ENCODE measurements around the gene PCSK4. TPM values are rescaled to one million over a fixed set of nuclear protein-coding genes. Genes with fewer than 3 reads are reported as not detected.
A peak's percentile ranks its signal among the peaks of the same experiment; 100 is the strongest.
"Not testable (repeated sequence)": the region's sequence is repeated elsewhere in the genome, so short reads cannot be mapped to it uniquely, and the experiment has no call there.

PCSK4 gene
- total RNA-seq, 1 donor: 1.4 TPM

- Histone ChIP-seq H3K27ac (ENCODE audit: low read depth, low read length) (no peak overlapping the region), H2AFZ (ENCODE audit: low read length) (no peak overlapping the region), H3K4me3 (ENCODE audit: insufficient read depth, low read length) (no peak overlapping the region), H3K4me2 (ENCODE audit: insufficient read depth, low read length) (no peak overlapping the region), H3K4me1 (ENCODE audit: insufficient read depth, low read length) (no peaks in the 10 kb centered on the region), H3K36me3 (ENCODE audit: insufficient read depth, low read length) (no peaks in the 10 kb centered on the region), H3K79me2 (ENCODE audit: insufficient read depth, low read length) (no peaks in the 10 kb centered on the region), H4K20me1 (ENCODE audit: insufficient read depth, low read length) (no peaks in the 10 kb centered on the region), H3K27me3 (ENCODE audit: insufficient read depth, low read length) (peaks cover 24% of the 10 kb centered on the region), H3K9me3 (ENCODE audit: low read depth, low read length) (no peaks in the 10 kb centered on the region)
- peak; percentile 66 for DNase-seq (ENCODE audit: insufficient read length, low spot score, missing footprints)
- TF ChIP-seq CTCF (IDR thresholded peaks at IDR 0.05; ENCODE audit: extremely low read depth, low read depth, low read length): no peak
Measured at GRCh38 chr19:1520203-1520780, 30.1 kb upstream of the PCSK4 start.

- H3K79me2 ChIP-seq (ENCODE audit: insufficient read depth, low read length); H3K27ac ChIP-seq (ENCODE audit: low read depth, low read length); H2AFZ ChIP-seq (ENCODE audit: low read length); H4K20me1 ChIP-seq (ENCODE audit: insufficient read depth, low read length); H3K9me3 ChIP-seq (ENCODE audit: low read depth, low read length); H3K4me1 ChIP-seq (ENCODE audit: insufficient read depth, low read length); H3K36me3 ChIP-seq (ENCODE audit: insufficient read depth, low read length); H3K4me3 ChIP-seq (ENCODE audit: insufficient read depth, low read length); H3K4me2 ChIP-seq (ENCODE audit: insufficient read depth, low read length): not testable (repeated sequence)
- peak; percentile 66 for DNase-seq (ENCODE audit: insufficient read length, low spot score, missing footprints)
- peaks cover 19% of the 10 kb centered on the region for H3K27me3 ChIP-seq (ENCODE audit: insufficient read depth, low read length)
Measured at GRCh38 chr19:1519802-1520201, 29.7 kb upstream of the PCSK4 start.

- Histone ChIP-seq H2AFZ (ENCODE audit: low read length) (no peak overlapping the region), H3K27me3 (ENCODE audit: insufficient read depth, low read length) (peaks cover 11% of the 10 kb centered on the region), H3K27ac (ENCODE audit: low read depth, low read length) (no peak overlapping the region), H3K4me3 (ENCODE audit: insufficient read depth, low read length) (no peak overlapping the region), H3K4me2 (ENCODE audit: insufficient read depth, low read length) (no peak overlapping the region), H3K79me2 (ENCODE audit: insufficient read depth, low read length) (no peaks in the 10 kb centered on the region), H4K20me1 (ENCODE audit: insufficient read depth, low read length) (no peaks in the 10 kb centered on the region), H3K4me1 (ENCODE audit: insufficient read depth, low read length) (no peaks in the 10 kb centered on the region), H3K36me3 (ENCODE audit: insufficient read depth, low read length) (no peaks in the 10 kb centered on the region), H3K9me3 (ENCODE audit: low read depth, low read length) (no peaks in the 10 kb centered on the region)
- no peak for TF ChIP-seq CTCF (IDR thresholded peaks at IDR 0.05; ENCODE audit: extremely low read depth, low read depth, low read length)
- peak; percentile 48 for DNase-seq (ENCODE audit: insufficient read length, low spot score, missing footprints)
Measured at GRCh38 chr19:1518471-1518870, 28.3 kb upstream of the PCSK4 start.

- Histone ChIP-seq H3K9me3 (ENCODE audit: low read depth, low read length) (no peaks in the 10 kb centered on the region), H3K4me3 (ENCODE audit: insufficient read depth, low read length) (no peak overlapping the region), H3K27ac (ENCODE audit: low read depth, low read length) (no peak overlapping the region), H3K36me3 (ENCODE audit: insufficient read depth, low read length) (no peaks in the 10 kb centered on the region), H3K27me3 (ENCODE audit: insufficient read depth, low read length) (peaks cover 13% of the 10 kb centered on the region), H3K79me2 (ENCODE audit: insufficient read depth, low read length) (no peaks in the 10 kb centered on the region), H3K4me1 (ENCODE audit: insufficient read depth, low read length) (no peaks in the 10 kb centered on the region), H4K20me1 (ENCODE audit: insufficient read depth, low read length) (no peaks in the 10 kb centered on the region), H2AFZ (ENCODE audit: low read length) (no peak overlapping the region), H3K4me2 (ENCODE audit: insufficient read depth, low read length) (no peak overlapping the region)
- DNase-seq (ENCODE audit: insufficient read length, low spot score, missing footprints): peak; percentile 90
- TF ChIP-seq CTCF (IDR thresholded peaks at IDR 0.05; ENCODE audit: extremely low read depth, low read depth, low read length): no peak
Measured at GRCh38 chr19:1516395-1516753, 26.2 kb upstream of the PCSK4 start.
